ENCODE data around the gene IKZF5. TPM values are rescaled to one million over a fixed set of nuclear protein-coding genes. Genes with fewer than 3 reads are reported as not detected.

Gene IKZF5
- total RNA-seq, 1 donor from 2014 or later: 12.9 TPM

GRCh38 chr10:122990278-122990677 lies 18.3 kb downstream of the IKZF5 start:
- intact Hi-C loops (cut with micrococcal nuclease): no loop called here
- H3K4me3 ChIP-seq: no peak overlapping the region
- no peak for TF ChIP-seq CTCF (IDR thresholded peaks at IDR 0.05; ENCODE audit: borderline replicate concordance)
- no peak overlapping the region for H3K27ac ChIP-seq (replicated peaks)
- peaks cover 22% of the 10 kb centered on the region for H3K36me3 ChIP-seq
- DNase-seq: no peak
- no peaks in the 10 kb centered on the region for H3K9me3 ChIP-seq (replicated peaks)
- no peaks in the 10 kb centered on the region for H3K27me3 ChIP-seq (ENCODE audit: low read depth)
- no peaks in the 10 kb centered on the region for H3K4me1 ChIP-seq

GRCh38 chr10:122988501-122988900 lies 20.1 kb downstream of the IKZF5 start:
- H3K36me3 ChIP-seq: peaks cover 9% of the 10 kb centered on the region
- H3K4me3 ChIP-seq: no peak overlapping the region
- H3K9me3 ChIP-seq (replicated peaks): no peaks in the 10 kb centered on the region
- H3K4me1 ChIP-seq: no peaks in the 10 kb centered on the region
- no peak for DNase-seq
- no peaks in the 10 kb centered on the region for H3K27me3 ChIP-seq (ENCODE audit: low read depth)
- H3K27ac ChIP-seq (replicated peaks): no peak overlapping the region
- no peak for TF ChIP-seq CTCF (IDR thresholded peaks at IDR 0.05; ENCODE audit: borderline replicate concordance)
- intact Hi-C loops (cut with micrococcal nuclease): no loop called here

- peaks cover 6% of the 10 kb centered on the region for H3K36me3 ChIP-seq
- no peaks in the 10 kb centered on the region for H3K27me3 ChIP-seq (ENCODE audit: low read depth)
- H3K9me3 ChIP-seq (replicated peaks): no peaks in the 10 kb centered on the region
- no peak overlapping the region for H3K4me3 ChIP-seq
- no peak overlapping the region for H3K27ac ChIP-seq (replicated peaks)
- intact Hi-C loops (cut with micrococcal nuclease): no loop called here
- no peaks in the 10 kb centered on the region for H3K4me1 ChIP-seq
- TF ChIP-seq CTCF (IDR thresholded peaks at IDR 0.05; ENCODE audit: borderline replicate concordance): no peak
- DNase-seq: no peak
Measured at GRCh38 chr10:122986335-122986734, 22.3 kb downstream of the IKZF5 start.

- H3K4me3 ChIP-seq: no peak overlapping the region
- peaks cover 14% of the 10 kb centered on the region for H3K4me1 ChIP-seq
- H3K27ac ChIP-seq (replicated peaks): no peak overlapping the region
- peaks cover 6% of the 10 kb centered on the region for H3K36me3 ChIP-seq
- TF ChIP-seq CTCF (IDR thresholded peaks at IDR 0.05; ENCODE audit: borderline replicate concordance): no peak
- no peaks in the 10 kb centered on the region for H3K27me3 ChIP-seq (ENCODE audit: low read depth)
- intact Hi-C loops (cut with micrococcal nuclease): no loop called here
- no peak for DNase-seq
- H3K9me3 ChIP-seq (replicated peaks): no peaks in the 10 kb centered on the region
Measured at GRCh38 chr10:122984708-122985107, 23.9 kb downstream of the IKZF5 start.

- Histone ChIP-seq H3K4me3 (no peak overlapping the region), H3K36me3 (peaks cover 6% of the 10 kb centered on the region), H3K9me3 (replicated peaks) (no peaks in the 10 kb centered on the region), H3K27ac (replicated peaks) (no peak overlapping the region), H3K27me3 (ENCODE audit: low read depth) (no peaks in the 10 kb centered on the region), H3K4me1 (peaks cover 19% of the 10 kb centered on the region)
- TF ChIP-seq CTCF (IDR thresholded peaks at IDR 0.05; ENCODE audit: borderline replicate concordance): no peak
- DNase-seq: no peak
- intact Hi-C loops (cut with micrococcal nuclease): no loop called here
Measured at GRCh38 chr10:122983898-122984297, 24.7 kb downstream of the IKZF5 start.

- peak; percentile 30 for TF ChIP-seq CTCF (IDR thresholded peaks at IDR 0.05; ENCODE audit: borderline replicate concordance)
- no peak for DNase-seq
- Histone ChIP-seq H3K9me3 (replicated peaks) (no peaks in the 10 kb centered on the region), H3K27ac (replicated peaks) (peak overlapping the region; percentile 97), H3K27me3 (ENCODE audit: low read depth) (no peaks in the 10 kb centered on the region), H3K4me3 (peak overlapping the region; percentile 87), H3K4me1 (peaks cover 19% of the 10 kb centered on the region), H3K36me3 (peaks cover 6% of the 10 kb centered on the region)
- intact Hi-C loops (cut with micrococcal nuclease): no loop called here
Measured at GRCh38 chr10:122981066-122981464, 27.5 kb downstream of the IKZF5 start.

Measured in left ventricle myocardium inferior (tissue), 1 donor.